Neural cell (in vitro differentiated cells): ENCODE measurements around the gene GPC5.

ENCODE experiments used
- CTCF ChIP-seq: fragments of 450-650 bp; IDR thresholded peaks from 2 replicates; pipeline ENCODE4 v1.5.1; 2014; ENCODE audit warnings: antibody characterized with exemption, mild to moderate bottlenecking, moderate library complexity; ENCODE audit not compliant: poor library complexity, severe bottlenecking
- EZH2 ChIP-seq: fragments of 200-600, 300-800 bp; shearing (Covaris generic), sonication (generic); IDR thresholded peaks from 2 replicates; pipeline ENCODE4 v1.6.1; 2014; ENCODE audit warnings: antibody characterized with exemption, low read length, borderline replicate concordance, mild to moderate bottlenecking; ENCODE audit not compliant: insufficient read depth, poor library complexity, severe bottlenecking
- MXI1 ChIP-seq: fragments of 450-650 bp; conservative IDR thresholded peaks from 2 replicates; pipeline ENCODE4 v1.6.1; 2014; ENCODE audit warnings: antibody characterized with exemption, mild to moderate bottlenecking; ENCODE audit not compliant: poor library complexity, severe bottlenecking

- TF ChIP-seq EZH2 = no peak
- no peak for TF ChIP-seq CTCF
- no peak for TF ChIP-seq MXI1
Observed at GRCh38 chr13:91863699-91864098, 465.3 kb downstream of the GPC5 start.
